Stomach (tissue), 4 donors: Measurements from ENCODE around the gene CRELD1.

Experiments
- CTCF ChIP-seq, 7 experiments: fragments of 450-650 bp in 4 of 7; fragments of 200-600 bp in 3 of 7; sonication (generic) in 3 of 7; IDR thresholded peaks; one replicate each; pipeline ENCODE4 v1.5.1; 2016 to 2019; ENCODE audit warnings: antibody characterized with exemption in 7 of 7, control low read depth in 2 of 7, mild to moderate bottlenecking in 1 of 7
- POLR2A ChIP-seq, 4 donors: fragments of 450-650 bp; IDR thresholded peaks; one replicate each; pipeline ENCODE4 v1.6.1; 2016; ENCODE audit warnings: antibody characterized with exemption in 4 of 4, control low read depth in 2 of 4, mild to moderate bottlenecking in 1 of 4, moderate library complexity in 1 of 4

- no peak for TF ChIP-seq POLR2A (IDR thresholded peaks at IDR 0.05)
- TF ChIP-seq CTCF (IDR thresholded peaks at IDR 0.05), result no peak
Observed at GRCh38 chr3:9918261-9919038, 15.2 kb upstream of the CRELD1 start.
